Transverse colon (tissue), 4 donors: ENCODE measurements around the gene PRRG4.

ENCODE experiments used
- CTCF ChIP-seq, 5 experiments: fragments of 200-600 bp in 3 of 5; fragments of 450-650 bp in 2 of 5; sonication (generic) in 3 of 5; IDR thresholded peaks; 1 replicate in 2 of 5; 2 replicates in 3 of 5; pipeline ENCODE4 v1.5.1; 2016 to 2017; ENCODE audit warnings: antibody characterized with exemption in 5 of 5, inconsistent platforms in 3 of 5, mild to moderate bottlenecking in 2 of 5, moderate library complexity in 1 of 5
- EP300 ChIP-seq: sonication (generic); formaldehyde crosslinking; IDR thresholded peaks from one replicate; pipeline ENCODE4 v1.6.1; 2017; ENCODE audit warnings: antibody characterized with exemption, low read depth
- POLR2A ChIP-seq: fragments of 450-650 bp; IDR thresholded peaks from one replicate; pipeline ENCODE4 v1.6.1; 2016; ENCODE audit warnings: antibody characterized with exemption, mild to moderate bottlenecking, moderate library complexity
- POLR2AphosphoS5 ChIP-seq, 3 donors: sonication (generic); formaldehyde crosslinking; IDR thresholded peaks; one replicate each; pipeline ENCODE4 v1.6.1; 2016; ENCODE audit warnings: antibody characterized with exemption in 3 of 3

- TF ChIP-seq CTCF (IDR thresholded peaks at IDR 0.05) (no peak), EP300 (no peak), POLR2A (no peak), POLR2AphosphoS5 (IDR thresholded peaks at IDR 0.05) (no peak)
These were observed 4.2 kb downstream of the PRRG4 start for GRCh38 chr11:32833921-32834320.
